ENCODE results near the gene HIGD1A. TPM values are rescaled to one million over a fixed set of nuclear protein-coding genes. Genes with fewer than 3 reads are reported as not detected.

Gene HIGD1A
- total and polyA plus RNA-seq, 9 of the 15 experiments (the other 6 are each of a cell fraction or from before 2014, with no cell fraction given): 165 to 1,185 (median 333) TPM

DNA sequence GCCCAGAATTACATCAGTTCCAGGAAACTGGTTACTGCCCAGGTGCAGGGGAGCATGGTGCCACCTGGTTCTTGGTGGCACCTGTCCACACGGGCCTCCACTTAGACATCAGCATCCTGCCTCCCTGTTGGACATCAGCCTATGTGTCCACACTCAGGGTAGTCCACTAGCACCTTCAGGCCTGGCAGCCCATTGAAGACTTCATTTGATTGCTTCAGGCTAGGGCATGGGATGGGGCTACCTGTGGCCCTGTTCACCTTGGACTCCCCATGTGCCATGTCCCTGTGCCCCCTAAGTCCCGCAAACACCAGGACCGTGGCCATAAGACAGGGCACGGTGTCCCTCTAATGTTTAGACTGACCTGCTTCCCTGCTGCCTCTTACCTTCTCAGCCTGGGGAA, 40.5 kb upstream of the HIGD1A start:
- H3K4me3 ChIP-seq: no peak overlapping the region
- H3K4me1 ChIP-seq (replicated peaks in 1 of 2; ENCODE audit: control insufficient read depth in 2 of 2, insufficient read depth in 2 of 2, low read length in 2 of 2): peaks cover 9 to 26% of the 10 kb centered on the region in 2 experiments
- POLR2A ChIA-PET: no interaction called here
- no peaks in the 10 kb centered on the region for H3K9me1 ChIP-seq (ENCODE audit: control insufficient read depth, insufficient read depth, low read length)
- ATAC-seq (no peak), DNase-seq (ENCODE audit: extremely low read depth in 1 of 4, low spot score in 3 of 4) (no peak), FAIRE-seq (no peak)
- no peaks in the 10 kb centered on the region for H3K79me2 ChIP-seq (ENCODE audit: control insufficient read depth, insufficient read depth, low read length)
- H3K9me3 ChIP-seq (replicated peaks; ENCODE audit: control insufficient read depth, insufficient read depth, low read depth, low read length): no peaks in the 10 kb centered on the region
- no peaks in the 10 kb centered on the region for H3K36me3 ChIP-seq (ENCODE audit: control insufficient read depth, insufficient read depth, low read length)
- H3K9ac ChIP-seq (ENCODE audit: insufficient read depth in 1 of 2, low read depth in 2 of 2, low read length in 2 of 2): no peak overlapping the region
- no peak overlapping the region for H3K4me2 ChIP-seq (ENCODE audit: insufficient read depth, low read length)
- WGBS (ENCODE audit: insufficient coverage, low coverage, missing lambda C conversion rate): 12% methylated on average over 4 of the region's 4 CpGs
- no peaks in the 10 kb centered on the region for H4K20me1 ChIP-seq (replicated peaks; ENCODE audit: control insufficient read depth, insufficient read depth, low read length)
- H3K27ac ChIP-seq (ENCODE audit: extremely low read depth, low read depth, low read length): no peak overlapping the region
- peaks cover 0 to 8% of the 10 kb centered on the region in 2 experiments; a peak in 1 of 5 replicates for H3K27me3 ChIP-seq (ENCODE audit: control insufficient read depth in 2 of 2, insufficient read depth in 2 of 2, low read length in 2 of 2)
- in situ Hi-C loops (cut with MboI) (no loop called here), intact Hi-C loops (cut with micrococcal nuclease) (no loop called here)
- no peak for TF ChIP-seq HMG20A (CRISPR knock-in tag; conservative IDR thresholded peaks at IDR 0.05)
- no peak for TF ChIP-seq FOXJ2 (tag; IDR thresholded peaks at IDR 0.05)
- TF ChIP-seq PHF21A (IDR thresholded peaks at IDR 0.05; ENCODE audit: borderline replicate concordance, low read depth): no peak
- no peak for TF ChIP-seq SMARCE1 (IDR thresholded peaks at IDR 0.05)
- no peak overlapping the region for H2AFZ ChIP-seq (ENCODE audit: low read depth, low read length)
- BruUV-seq (replicated peaks): no TSS peak
- CTCF ChIA-PET (ENCODE audit: low intra/inter-chr PET ratio): no interaction called here

DNA sequence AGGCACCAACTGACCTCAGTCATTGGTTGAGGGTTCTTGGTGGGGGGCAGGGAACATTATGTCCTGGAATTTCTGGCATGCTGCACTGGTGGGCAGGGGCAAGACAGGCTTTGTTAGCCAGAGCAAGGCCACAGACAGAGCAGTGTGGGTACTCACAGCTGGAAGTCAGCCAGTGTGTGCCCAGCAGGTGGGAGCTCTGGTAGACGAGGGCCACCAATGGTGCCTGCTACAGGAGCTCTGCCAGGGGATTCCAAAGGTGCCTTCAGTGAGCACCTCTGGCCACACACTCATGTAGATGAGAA, 40.1 kb upstream of the HIGD1A start:
- no peak overlapping the region for H3K4me3 ChIP-seq
- intact Hi-C loops (cut with micrococcal nuclease) (no loop called here), in situ Hi-C loops (cut with MboI) (no loop called here)
- no peaks in the 10 kb centered on the region for H3K9me3 ChIP-seq (replicated peaks; ENCODE audit: control insufficient read depth, insufficient read depth, low read depth, low read length)
- DNase-seq (ENCODE audit: extremely low read depth in 1 of 4, low spot score in 3 of 4) (no peak), FAIRE-seq (no peak), ATAC-seq (no peak)
- H3K4me1 ChIP-seq (replicated peaks in 1 of 2; ENCODE audit: control insufficient read depth in 2 of 2, insufficient read depth in 2 of 2, low read length in 2 of 2): peaks cover 10 to 26% of the 10 kb centered on the region in 2 experiments
- no peaks in the 10 kb centered on the region for H3K79me2 ChIP-seq (ENCODE audit: control insufficient read depth, insufficient read depth, low read length)
- no peaks in the 10 kb centered on the region for H3K36me3 ChIP-seq (ENCODE audit: control insufficient read depth, insufficient read depth, low read length)
- H3K9me1 ChIP-seq (ENCODE audit: control insufficient read depth, insufficient read depth, low read length): no peaks in the 10 kb centered on the region
- no peaks in the 10 kb centered on the region for H4K20me1 ChIP-seq (replicated peaks; ENCODE audit: control insufficient read depth, insufficient read depth, low read length)
- ChIA-PET POLR2A (no interaction called here), CTCF (ENCODE audit: low intra/inter-chr PET ratio) (no interaction called here)
- WGBS (ENCODE audit: insufficient coverage, low coverage, missing lambda C conversion rate): 0% methylated on average over 1 of the region's 1 CpG
- H3K9ac ChIP-seq (ENCODE audit: insufficient read depth in 1 of 2, low read depth in 2 of 2, low read length in 2 of 2): 0 out of 4 replicates have a peak overlapping the region, but pooled peaks of 1 of the 2 experiments have one; percentile 33
- no peak for TF ChIP-seq HCFC1 (IDR thresholded peaks at IDR 0.05; ENCODE audit: low read depth, low read length)
- BruUV-seq (replicated peaks): no TSS peak
- no peak overlapping the region for H3K4me2 ChIP-seq (ENCODE audit: insufficient read depth, low read length)
- H3K27ac ChIP-seq (ENCODE audit: extremely low read depth, low read depth, low read length): no peak overlapping the region
- H2AFZ ChIP-seq (ENCODE audit: low read depth, low read length): no peak overlapping the region
- H3K27me3 ChIP-seq (ENCODE audit: control insufficient read depth in 2 of 2, insufficient read depth in 2 of 2, low read length in 2 of 2): peaks cover 0 to 7% of the 10 kb centered on the region in 2 experiments; a peak in 1 of 5 replicates
